Measurements from ENCODE around the gene TEX14.
"Not testable (repeated sequence)": the region's sequence is repeated elsewhere in the genome, so short reads cannot be mapped to it uniquely, and the experiment has no call there.

GRCh38 chr17:58657962-58658803, 33.7 kb downstream of the TEX14 start:
- TF ChIP-seq EP300, CTCF, POLR2A, POLR2AphosphoS5 (IDR thresholded peaks at IDR 0.05): not testable (repeated sequence)
